ENCODE measurements around the gene RRP36. TPM values are rescaled to one million over a fixed set of nuclear protein-coding genes. Genes with fewer than 3 reads are reported as not detected.

Gene RRP36
- total RNA-seq, 6 experiments from 2014 or later = 21.8 to 45.0 (median 23.3) TPM

DNA sequence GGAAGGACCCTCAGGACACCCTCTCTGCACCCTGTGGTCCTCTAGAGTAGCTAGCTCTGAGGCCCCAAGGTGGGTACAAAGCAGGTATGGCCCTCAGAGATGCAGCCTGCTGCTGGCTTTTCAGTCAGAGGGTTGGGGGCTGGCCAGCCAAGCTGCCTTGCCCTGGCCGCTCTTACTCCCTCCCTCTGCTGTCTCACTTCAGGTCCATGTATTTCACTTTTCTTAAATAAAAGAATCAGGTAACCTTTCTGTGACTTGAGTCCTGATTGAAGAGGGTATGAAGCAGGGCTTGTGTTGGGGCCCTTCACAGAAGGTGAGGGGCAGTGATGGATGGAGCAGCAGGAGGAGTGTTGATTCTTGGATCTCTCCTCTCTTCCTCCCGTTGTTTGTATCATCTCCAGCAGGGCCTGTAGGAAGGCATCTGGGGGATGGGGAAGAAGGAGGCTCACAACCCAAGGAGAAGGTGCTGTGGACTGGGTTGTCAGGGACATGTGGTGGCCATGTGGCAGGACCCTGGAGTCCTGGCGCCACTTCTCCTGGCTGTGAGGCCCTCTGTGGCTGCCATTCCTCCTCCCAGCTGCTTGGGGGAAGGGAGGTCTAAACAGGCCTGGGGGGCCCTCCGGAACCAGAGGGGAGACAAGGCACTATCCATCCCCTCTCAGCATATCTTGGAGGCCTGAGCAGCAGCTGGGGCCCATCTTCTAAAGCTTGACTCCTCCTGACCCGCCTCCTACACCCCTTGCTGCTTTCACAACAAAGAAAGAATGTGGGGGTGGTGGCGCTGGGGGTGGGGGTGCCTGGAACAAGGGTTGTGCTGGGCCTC is 53.6 kb downstream of the RRP36 start:
- Histone ChIP-seq H3K27me3 (no peaks in the 10 kb centered on the region), H3K9me3 (no peaks in the 10 kb centered on the region), H3K36me3 (peaks cover 0 to 40% (median 12%) of the 10 kb centered on the region in 4 donors), H3K4me1 (peaks cover 0 to 5% (median under 1%) of the 10 kb centered on the region in 4 donors), H3K27ac (no peak overlapping the region), H3K4me3 (no peak overlapping the region)
- TF ChIP-seq, protein P1, sequence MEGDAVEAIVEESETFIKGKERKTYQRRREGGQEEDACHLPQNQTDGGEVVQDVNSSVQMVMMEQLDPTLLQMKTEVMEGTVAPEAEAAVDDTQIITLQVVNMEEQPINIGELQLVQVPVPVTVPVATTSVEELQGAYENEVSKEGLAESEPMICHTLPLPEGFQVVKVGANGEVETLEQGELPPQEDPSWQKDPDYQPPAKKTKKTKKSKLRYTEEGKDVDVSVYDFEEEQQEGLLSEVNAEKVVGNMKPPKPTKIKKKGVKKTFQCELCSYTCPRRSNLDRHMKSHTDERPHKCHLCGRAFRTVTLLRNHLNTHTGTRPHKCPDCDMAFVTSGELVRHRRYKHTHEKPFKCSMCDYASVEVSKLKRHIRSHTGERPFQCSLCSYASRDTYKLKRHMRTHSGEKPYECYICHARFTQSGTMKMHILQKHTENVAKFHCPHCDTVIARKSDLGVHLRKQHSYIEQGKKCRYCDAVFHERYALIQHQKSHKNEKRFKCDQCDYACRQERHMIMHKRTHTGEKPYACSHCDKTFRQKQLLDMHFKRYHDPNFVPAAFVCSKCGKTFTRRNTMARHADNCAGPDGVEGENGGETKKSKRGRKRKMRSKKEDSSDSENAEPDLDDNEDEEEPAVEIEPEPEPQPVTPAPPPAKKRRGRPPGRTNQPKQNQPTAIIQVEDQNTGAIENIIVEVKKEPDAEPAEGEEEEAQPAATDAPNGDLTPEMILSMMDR (IDR thresholded peaks at IDR 0.05) = no peak
- no peak for TF ChIP-seq POLR2A (IDR thresholded peaks at IDR 0.05)
- 69% methylated on average over 2 of the region's 6 CpGs for WGBS (ENCODE audit: insufficient coverage, low coverage, low lambda C conversion rate, missing lambda C conversion rate)
- ATAC-seq = peak in 1 of 4 donors; percentile 4
- intact Hi-C loops (cut with DNase I) = no loop called here
- DNase-seq = no peak

DNA sequence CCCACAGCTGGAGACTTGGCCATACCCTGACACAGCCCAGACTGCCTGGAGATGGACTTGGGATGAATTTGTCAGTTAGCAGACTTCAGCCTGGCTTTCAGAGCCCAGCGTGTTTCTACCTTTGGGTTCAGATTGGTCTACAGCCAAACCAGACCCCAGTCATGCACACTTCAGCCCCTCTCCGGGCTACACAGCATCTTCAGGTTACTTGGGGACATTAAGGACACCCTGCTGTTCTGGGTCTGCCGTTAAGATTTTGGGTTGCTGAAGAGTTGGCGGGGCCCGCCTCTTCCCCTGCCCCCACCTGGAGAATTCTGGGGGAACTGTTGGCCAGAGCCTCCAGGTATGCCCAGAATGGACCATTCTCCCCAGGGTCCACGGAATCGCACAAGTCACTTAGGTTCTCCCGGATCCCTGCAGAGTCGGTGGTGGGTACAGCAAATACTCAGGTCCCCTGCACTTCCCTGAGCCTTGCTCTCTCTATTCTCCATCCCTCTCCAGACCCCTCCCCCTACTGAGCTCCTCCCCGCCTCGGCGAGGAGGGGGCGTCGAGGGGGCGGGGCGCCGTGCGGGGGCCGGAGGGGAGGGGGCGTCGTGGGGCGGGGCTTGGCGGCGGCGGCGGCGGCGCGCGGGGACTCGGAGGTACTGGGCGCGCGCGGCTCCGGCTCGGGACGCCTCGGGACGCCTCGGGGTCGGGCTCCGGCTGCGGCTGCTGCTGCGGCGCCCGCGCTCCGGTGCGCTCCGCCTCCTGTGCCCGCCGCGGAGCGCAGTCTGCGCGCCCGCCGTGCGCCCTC is 54.4 kb downstream of the RRP36 start, which contains the start of gene PTK7:
PTK7 (plus strand) TSS at position 645 of the 794 bp plus-strand sequence. CDS start 175 bp downstream, outside the sequence.
- H3K27me3 ChIP-seq = no peaks in the 10 kb centered on the region
- peaks cover 0 to 32% (median 12%) of the 10 kb centered on the region in 4 donors for H3K36me3 ChIP-seq
- H3K4me1 ChIP-seq = peaks cover 0 to 5% (median under 1%) of the 10 kb centered on the region in 4 donors
- H3K9me3 ChIP-seq = no peaks in the 10 kb centered on the region
- TF ChIP-seq, protein P1 (IDR thresholded peaks at IDR 0.05) = no peak
- TF ChIP-seq POLR2A (IDR thresholded peaks at IDR 0.05) = no peak
- DNase-seq (peak in 1 of 3 donors; percentile 28), ATAC-seq (peak; percentile 35 to 49 (median 37))
- intact Hi-C loops (cut with DNase I) = no loop called here
- peak within 1 kb of the TSS; percentile 32 to 47 (median 38) for H3K4me3 ChIP-seq
- no peak within 1 kb of the TSS for H3K27ac ChIP-seq
- WGBS (ENCODE audit: insufficient coverage, low coverage, low lambda C conversion rate, missing lambda C conversion rate) = 44% methylated on average over 4 of the region's 60 CpGs

DNA sequence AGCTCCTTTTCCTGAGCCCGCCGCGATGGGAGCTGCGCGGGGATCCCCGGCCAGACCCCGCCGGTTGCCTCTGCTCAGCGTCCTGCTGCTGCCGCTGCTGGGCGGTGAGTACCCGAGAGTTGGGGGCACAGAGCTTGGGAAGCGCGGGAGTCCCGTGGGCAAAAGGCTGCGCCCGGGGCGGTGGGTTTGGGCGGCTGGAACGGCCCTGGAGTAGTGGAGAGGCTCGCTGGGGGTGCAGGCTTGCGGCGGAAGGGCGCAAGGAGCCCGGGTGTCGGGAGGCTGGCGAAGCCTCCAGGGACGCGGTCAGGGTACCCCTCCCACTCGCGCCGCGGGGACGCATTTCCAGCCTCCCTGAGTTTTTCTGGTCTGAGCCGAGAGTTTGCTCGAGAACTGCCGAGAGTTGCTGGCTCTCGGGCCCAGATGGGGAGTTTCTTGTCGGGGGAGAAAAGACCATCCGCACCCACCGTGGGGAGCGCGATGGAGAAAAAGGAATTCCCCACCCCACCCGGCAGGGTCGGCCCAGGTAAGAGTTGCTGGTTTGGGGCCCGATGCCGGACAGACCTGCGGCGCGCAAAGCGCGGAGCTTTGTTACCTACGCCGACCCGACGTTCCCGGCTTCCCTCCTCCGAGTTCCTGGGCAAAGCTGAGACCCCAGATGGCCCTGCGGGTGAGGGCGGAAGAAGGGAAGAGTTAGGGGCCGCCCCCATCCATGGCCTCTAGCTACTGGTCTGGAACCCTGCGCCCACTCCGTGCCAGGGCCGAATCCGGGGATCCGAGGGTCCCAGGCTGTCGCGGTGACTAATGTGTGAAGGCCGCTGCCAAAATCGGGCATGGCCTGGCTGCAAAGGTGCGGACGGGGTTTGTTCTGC is 55.3 kb downstream of the RRP36 start:
- WGBS (ENCODE audit: insufficient coverage, low coverage, low lambda C conversion rate, missing lambda C conversion rate) = 31% methylated on average over 33 of the region's 72 CpGs
- Histone ChIP-seq H3K9me3 (no peaks in the 10 kb centered on the region), H3K27ac (no peak overlapping the region), H3K27me3 (no peaks in the 10 kb centered on the region), H3K4me3 (peak overlapping the region; percentile 32 to 47 (median 38)), H3K4me1 (peaks cover 0 to 5% (median under 1%) of the 10 kb centered on the region in 4 donors), H3K36me3 (peaks cover 0 to 24% (median 9%) of the 10 kb centered on the region in 4 donors)
- peak in 2 of 4 donors; percentile 12 to 18 for ATAC-seq
- TF ChIP-seq, protein P1 (IDR thresholded peaks at IDR 0.05) = no peak
- TF ChIP-seq POLR2A (IDR thresholded peaks at IDR 0.05) = no peak
- intact Hi-C loops (cut with DNase I) = no loop called here
- no peak for DNase-seq

DNA sequence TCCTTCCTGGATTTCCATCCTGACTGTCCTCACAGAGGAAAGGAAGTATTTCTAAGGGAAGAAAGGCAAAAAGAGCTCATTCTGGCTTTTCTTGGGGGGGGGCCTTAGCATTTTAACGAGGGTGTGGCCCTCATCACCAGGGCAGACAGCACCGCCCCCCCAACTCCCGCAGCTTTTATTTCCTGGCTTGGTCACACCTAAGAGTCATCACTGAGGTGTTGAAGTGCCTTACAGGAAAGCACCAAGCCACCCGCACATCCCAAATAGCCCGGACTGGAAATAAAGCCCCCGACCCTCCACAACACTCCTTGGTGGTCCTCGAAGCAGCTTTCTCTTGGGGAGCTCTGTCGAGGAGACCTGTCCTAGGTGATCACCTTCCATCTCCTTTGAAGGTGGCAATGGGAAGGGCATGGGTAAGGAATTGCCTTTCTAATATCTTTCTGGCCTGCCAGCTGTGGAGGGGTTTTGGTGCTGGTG is 55.9 kb downstream of the RRP36 start:
- H3K9me3 ChIP-seq = no peaks in the 10 kb centered on the region
- H3K4me3 ChIP-seq = no peak overlapping the region
- no peak for ATAC-seq
- peaks cover 0 to 5% (median under 1%) of the 10 kb centered on the region in 4 donors for H3K4me1 ChIP-seq
- TF ChIP-seq, protein P1 (IDR thresholded peaks at IDR 0.05) = no peak
- TF ChIP-seq POLR2A (IDR thresholded peaks at IDR 0.05) = no peak
- intact Hi-C loops (cut with DNase I) = no loop called here
- H3K27ac ChIP-seq = no peak overlapping the region
- DNase-seq = no peak
- H3K36me3 ChIP-seq = peaks cover 0 to 17% (median 6%) of the 10 kb centered on the region in 4 donors
- no peaks in the 10 kb centered on the region for H3K27me3 ChIP-seq
- 63% methylated on average over 4 of the region's 8 CpGs for WGBS (ENCODE audit: insufficient coverage, low coverage, low lambda C conversion rate, missing lambda C conversion rate)

Measured in right lobe of liver (tissue), 6 donors.